Activated naive CD4-positive, alpha-beta T cell treated with anti-CD3 and anti-CD28 coated beads for 36 hours (primary cell): ENCODE data around the gene MBD5. TPM values are rescaled to one million over a fixed set of nuclear protein-coding genes. Genes with fewer than 3 reads are reported as not detected.

Experiments used
- CTCF ChIA-PET: fragments of 350-600 bp; sonication (Branson Sonifier 250); formaldehyde crosslinking; loops from one replicate; lab custom pipeline; 2021; ENCODE audit warnings: antibody characterized with exemption; lab: Charles Lee
- DNase-seq: peaks from one replicate; pipeline ENCODE4 v3.0.0-alpha.2; 2020
- H3K27ac Mint-ChIP-seq: one replicate; pipeline ENCODE4 v1.8.0; 2021; ENCODE audit warnings: mild to moderate bottlenecking, mixed read lengths
- H3K27me3 Mint-ChIP-seq: one replicate; pipeline ENCODE4 v1.8.0; 2021; ENCODE audit warnings: low read depth, mixed read lengths
- H3K36me3 Mint-ChIP-seq: one replicate; pipeline ENCODE4 v1.8.0; 2021; ENCODE audit warnings: low read depth, mixed read lengths
- H3K4me1 Mint-ChIP-seq: one replicate; pipeline ENCODE4 v1.8.0; 2021; ENCODE audit warnings: low read depth, mixed read lengths
- H3K4me3 Mint-ChIP-seq: one replicate; pipeline ENCODE4 v1.8.0; 2021; ENCODE audit warnings: mild to moderate bottlenecking, moderate library complexity, mixed read lengths
- H3K9me3 Mint-ChIP-seq: one replicate; pipeline ENCODE4 v1.8.0; 2021; ENCODE audit warnings: mixed read lengths
- intact Hi-C: fragments of 100-400 bp; cut with micrococcal nuclease; formaldehyde crosslinking; loops from one replicate; pipeline ENCODE4 v1.15.1; 2023
- total RNA-seq, 2 experiments: library from RNA; stranded (reverse); gene quantifications; one replicate each; pipeline ENCODE4 v1.2.3, GENCODE V29; 2021

Gene MBD5
- total RNA-seq, 2 experiments from 2014 or later = 19.6 to 20.2 TPM

DNA sequence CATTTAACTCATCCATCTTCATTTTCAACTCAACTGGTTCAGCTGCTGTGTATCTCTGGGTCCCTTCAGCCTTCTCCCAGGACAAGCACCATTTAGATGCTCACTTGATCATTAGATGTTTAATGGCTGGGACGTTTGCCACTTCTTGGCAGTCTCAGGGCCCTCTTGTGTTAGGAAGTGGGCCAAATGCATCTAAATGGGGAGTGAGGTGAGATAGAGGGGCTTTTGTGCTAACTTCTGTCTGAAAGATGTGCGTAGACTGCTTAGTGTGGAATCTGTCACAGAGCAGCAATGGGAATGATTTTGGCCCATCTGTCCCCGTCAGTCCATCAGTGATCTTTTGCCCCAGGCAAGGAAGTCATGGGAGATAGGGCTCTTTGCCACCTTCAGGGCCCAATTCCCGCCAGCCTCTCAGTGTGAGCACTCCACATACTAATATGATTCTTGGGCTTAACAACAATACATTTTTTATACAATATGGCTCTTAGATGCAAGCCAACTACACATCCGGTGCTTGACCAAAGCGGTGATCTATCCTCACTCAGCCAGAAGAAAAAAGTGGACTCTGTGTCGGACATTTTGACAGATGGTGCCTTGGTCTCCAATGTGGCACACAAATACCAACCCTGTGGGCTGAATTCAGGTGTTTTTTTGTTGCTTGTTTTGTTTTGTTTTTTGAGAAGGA lies 528.0 kb downstream of the MBD5 start:
- Mint-ChIP-seq H3K27me3 (no peaks in the 10 kb centered on the region), H3K36me3 (no peaks in the 10 kb centered on the region), H3K4me3 (no peak overlapping the region), H3K9me3 (no peaks in the 10 kb centered on the region), H3K4me1 (peaks cover 28% of the 10 kb centered on the region), H3K27ac (no peak overlapping the region)
- intact Hi-C loops = no loop called here
- no peak for DNase-seq
- CTCF ChIA-PET = no interaction called here

DNA sequence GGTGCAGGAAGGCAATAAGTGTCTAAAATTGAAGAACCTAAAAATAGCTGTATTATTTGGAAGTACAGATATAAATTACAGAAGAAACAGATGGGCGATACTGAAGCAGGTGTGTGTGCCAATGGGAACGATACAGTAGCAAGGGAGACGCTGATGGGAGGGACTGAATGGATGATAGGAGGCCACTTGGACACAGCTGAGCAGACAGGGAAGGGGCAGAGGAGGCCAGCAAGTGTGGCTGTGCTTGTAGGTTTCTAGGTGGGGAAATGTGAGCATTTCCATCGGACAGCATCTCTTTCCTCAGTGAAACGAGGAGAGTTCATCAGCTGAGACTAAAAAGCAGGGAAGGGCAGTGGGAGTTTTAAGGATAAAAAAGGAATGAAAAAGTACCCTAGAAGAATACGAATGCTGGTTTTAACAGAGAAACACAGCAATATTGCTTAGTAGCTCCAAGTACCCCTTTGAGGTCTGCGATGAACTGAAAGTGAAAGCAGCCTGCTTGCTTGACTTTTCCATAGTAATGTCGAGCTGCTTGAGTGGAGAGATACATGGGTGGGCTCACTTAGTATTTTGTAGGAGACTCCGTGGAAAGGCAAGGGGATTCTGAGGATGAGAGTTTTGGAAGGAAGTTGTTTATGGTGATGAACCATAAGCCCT lies 531.9 kb downstream of the MBD5 start:
- H3K4me3 Mint-ChIP-seq = no peak overlapping the region

DNA sequence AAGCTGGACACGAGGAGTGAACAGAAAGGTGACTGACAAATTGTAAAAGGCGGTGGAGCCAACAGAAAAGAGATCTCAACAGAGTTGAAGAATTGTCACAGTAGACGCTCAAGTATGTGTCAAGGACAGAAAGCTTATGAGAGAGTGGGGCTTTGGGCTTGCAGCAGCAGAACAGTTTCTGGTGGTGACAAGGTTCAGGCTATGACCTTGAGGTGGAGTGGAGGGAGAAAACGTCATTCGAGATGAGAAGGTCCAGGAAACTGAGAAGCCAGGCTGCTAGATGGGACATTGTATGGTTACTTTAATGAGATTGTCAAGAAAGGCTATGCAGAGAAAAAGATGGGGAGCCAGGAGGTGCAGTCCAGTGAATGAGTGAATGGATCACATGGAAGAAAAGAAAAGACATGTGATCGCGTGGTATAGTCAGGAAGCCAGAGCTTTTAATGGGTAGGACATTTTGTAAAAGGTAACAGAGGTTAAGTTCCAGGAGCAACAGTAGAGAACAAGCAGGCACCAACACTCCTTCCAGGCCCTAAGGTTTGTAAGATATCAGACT lies 532.5 kb downstream of the MBD5 start:
- intact Hi-C loops = loop anchor here (1.0 to 2.0 kb wide), 4 partner anchors 25 to 90 kb away; no protein-coding TSS in a partner anchor
- CTCF ChIA-PET = interaction anchor here (1.1 to 1.5 kb wide), 4 partner anchors 7 to 30 kb away, joined by 3 to 6 read pairs (median 4); no protein-coding TSS in a partner anchor
- no peak for DNase-seq
- H3K27ac Mint-ChIP-seq = no peak overlapping the region
- peaks cover 2% of the 10 kb centered on the region for H3K9me3 Mint-ChIP-seq
- H3K36me3 Mint-ChIP-seq = no peaks in the 10 kb centered on the region
- no peaks in the 10 kb centered on the region for H3K4me1 Mint-ChIP-seq
- H3K27me3 Mint-ChIP-seq = no peaks in the 10 kb centered on the region
- no peak overlapping the region for H3K4me3 Mint-ChIP-seq

More for the DNA sequence above, 531.9 kb downstream of the MBD5 start:
- Mint-ChIP-seq H3K27me3 (no peaks in the 10 kb centered on the region), H3K9me3 (no peaks in the 10 kb centered on the region), H3K4me1 (no peaks in the 10 kb centered on the region), H3K36me3 (no peaks in the 10 kb centered on the region), H3K27ac (no peak overlapping the region)
- intact Hi-C loops = loop anchor here (1.0 to 2.0 kb wide), 4 partner anchors 25 to 90 kb away; no protein-coding TSS in a partner anchor
- DNase-seq = peak; percentile 57
- CTCF ChIA-PET = interaction anchor here (1.2 to 1.8 kb wide), 3 partner anchors 9 to 43 kb away, joined by 3 to 6 read pairs (median 6); no protein-coding TSS in a partner anchor

DNA sequence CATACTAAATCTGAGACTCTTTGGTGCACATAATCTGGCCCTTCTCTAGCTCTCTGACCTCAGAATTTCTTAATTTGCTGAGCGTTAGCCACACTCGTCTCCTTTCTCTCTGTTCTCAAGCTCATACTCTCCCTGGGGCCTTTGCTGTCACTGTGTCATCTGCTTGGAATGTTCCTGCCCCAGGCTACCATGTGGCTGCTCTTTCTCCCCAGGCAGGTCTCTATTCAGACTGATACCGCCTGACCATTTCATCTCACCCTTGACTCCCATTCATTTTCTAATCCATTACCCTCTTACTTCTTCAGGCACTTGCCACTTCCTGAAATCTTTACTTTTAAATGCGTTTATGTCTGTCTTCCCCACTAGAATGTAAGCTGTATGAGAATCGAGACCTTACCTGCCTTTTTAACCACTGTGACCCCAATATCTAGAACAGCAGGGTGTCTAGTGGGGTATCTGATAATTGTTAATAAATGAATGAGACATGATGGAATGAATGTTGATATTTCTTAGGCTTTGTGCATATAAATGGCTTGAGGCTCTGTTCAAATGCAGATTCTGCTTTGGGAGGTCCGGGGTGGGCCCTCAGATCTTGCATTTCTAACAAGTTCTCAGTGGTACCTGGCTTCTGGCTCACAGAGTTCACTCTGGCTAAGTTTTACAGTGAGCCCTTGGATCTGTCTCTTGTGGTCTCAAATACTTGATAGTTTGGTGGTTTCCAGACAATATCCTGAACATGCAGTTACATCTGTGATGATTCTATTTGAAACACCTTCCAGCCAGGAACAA lies 533.8 kb downstream of the MBD5 start:
- no peaks in the 10 kb centered on the region for H3K36me3 Mint-ChIP-seq

DNA sequence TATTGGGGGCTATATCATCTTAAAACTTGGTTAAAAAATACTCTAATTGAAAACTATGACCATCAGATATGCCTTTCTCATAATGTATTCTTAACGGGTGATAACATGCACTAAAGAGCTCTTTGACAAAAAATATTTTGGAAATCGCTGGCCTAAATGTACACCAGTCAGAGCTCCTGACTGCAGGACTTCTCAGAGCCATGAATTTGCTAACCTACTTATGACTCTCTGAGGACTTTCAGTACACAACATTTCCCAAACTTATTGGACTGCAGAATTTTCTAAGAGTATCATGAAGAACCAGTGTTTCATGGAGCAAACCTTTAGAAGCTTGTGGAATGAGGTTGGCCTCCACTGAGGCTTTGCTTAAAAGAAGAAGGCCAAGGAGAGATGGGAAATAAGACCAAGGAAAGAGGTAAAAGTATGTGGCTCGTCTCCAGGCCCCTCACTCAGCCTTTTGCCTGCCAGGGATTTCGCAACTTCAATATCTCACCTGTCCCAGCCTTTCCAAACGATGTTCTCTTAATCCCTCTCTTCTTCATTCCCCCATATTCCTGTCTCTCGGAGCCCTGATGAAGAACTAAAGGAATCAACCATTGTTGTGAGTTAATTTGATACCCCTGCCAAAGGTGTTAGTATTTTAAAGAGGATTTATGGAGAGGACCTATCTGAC lies 534.9 kb downstream of the MBD5 start:
- intact Hi-C loops = no loop called here
- H3K27me3 Mint-ChIP-seq = no peaks in the 10 kb centered on the region
- CTCF ChIA-PET = interaction anchor here (0.7 kb wide), 2 partner anchors 19 to 316 kb away, joined by 3 read pairs; no protein-coding TSS in a partner anchor

More for the DNA sequence above, 533.8 kb downstream of the MBD5 start:
- CTCF ChIA-PET = interaction anchor here (0.7 to 1.5 kb wide), 3 partner anchors 9 to 317 kb away, joined by 3 to 6 read pairs (median 3); no protein-coding TSS in a partner anchor
- Mint-ChIP-seq H3K27ac (no peak overlapping the region), H3K4me1 (no peaks in the 10 kb centered on the region), H3K27me3 (no peaks in the 10 kb centered on the region), H3K9me3 (peaks cover 2% of the 10 kb centered on the region), H3K4me3 (no peak overlapping the region)
- intact Hi-C loops = no loop called here
- DNase-seq = no peak

DNA sequence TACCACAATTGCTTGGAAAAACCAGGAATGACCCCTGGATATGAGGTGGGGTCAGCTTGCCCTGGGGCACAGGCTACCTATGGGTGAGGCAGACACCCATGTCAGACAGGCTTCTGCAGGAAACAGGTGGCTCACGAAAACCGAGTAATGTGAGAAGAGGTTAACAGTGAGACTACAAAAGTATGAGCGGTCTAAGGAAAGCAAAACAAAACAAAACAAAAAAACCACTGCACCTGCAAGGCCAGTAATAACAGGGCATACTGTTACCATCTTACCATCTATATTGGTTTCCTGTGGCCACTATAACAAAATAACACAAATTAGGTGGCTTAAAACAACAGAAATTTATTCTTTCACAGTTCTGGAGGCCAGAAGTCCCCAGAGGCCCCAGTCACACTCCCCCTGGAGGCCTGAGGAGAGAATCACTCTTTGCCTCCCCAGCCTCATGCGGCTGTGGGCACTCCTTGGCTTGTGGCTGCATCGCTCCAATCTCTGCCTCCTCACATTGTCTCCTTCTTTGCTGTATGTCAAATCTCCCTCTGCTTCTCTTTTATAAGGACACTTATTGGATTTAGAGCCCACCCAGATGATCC lies 537.0 kb downstream of the MBD5 start:
- no peak for DNase-seq
- no peaks in the 10 kb centered on the region for H3K27me3 Mint-ChIP-seq
- H3K4me1 Mint-ChIP-seq = no peaks in the 10 kb centered on the region
- H3K4me3 Mint-ChIP-seq = no peak overlapping the region
- no peak overlapping the region for H3K27ac Mint-ChIP-seq
- H3K36me3 Mint-ChIP-seq = no peaks in the 10 kb centered on the region
- peaks cover 2% of the 10 kb centered on the region for H3K9me3 Mint-ChIP-seq
- intact Hi-C loops = no loop called here
- CTCF ChIA-PET = no interaction called here

More for the DNA sequence above, 534.9 kb downstream of the MBD5 start:
- Mint-ChIP-seq H3K4me3 (no peak overlapping the region), H3K27ac (no peak overlapping the region), H3K36me3 (no peaks in the 10 kb centered on the region), H3K4me1 (no peaks in the 10 kb centered on the region), H3K9me3 (peaks cover 2% of the 10 kb centered on the region)
- no peak for DNase-seq

DNA sequence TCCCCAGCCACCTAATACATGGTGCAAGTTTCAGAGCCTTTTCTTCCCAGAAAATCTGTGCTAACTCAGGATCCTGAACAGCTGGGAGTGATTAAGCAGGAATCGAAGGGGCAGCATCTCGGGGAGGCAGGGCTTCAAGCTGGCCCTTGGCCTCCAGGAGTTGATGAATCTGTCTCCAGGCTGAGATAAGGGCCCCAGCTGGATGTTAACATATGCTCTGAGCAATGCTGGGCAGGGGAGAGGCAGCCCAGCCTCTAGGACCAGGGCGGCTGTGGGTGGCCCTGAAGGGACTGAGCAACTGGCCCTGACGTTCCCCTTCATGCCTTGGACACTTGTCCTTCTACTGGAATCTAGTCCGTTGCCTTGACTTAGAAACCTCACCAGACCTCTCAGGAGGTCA lies 539.6 kb downstream of the MBD5 start:
- Mint-ChIP-seq H3K27ac (no peak overlapping the region), H3K4me1 (no peaks in the 10 kb centered on the region), H3K36me3 (no peaks in the 10 kb centered on the region), H3K9me3 (peaks cover 2% of the 10 kb centered on the region), H3K4me3 (no peak overlapping the region), H3K27me3 (no peaks in the 10 kb centered on the region)
- intact Hi-C loops = no loop called here
- no peak for DNase-seq
- CTCF ChIA-PET = no interaction called here

DNA sequence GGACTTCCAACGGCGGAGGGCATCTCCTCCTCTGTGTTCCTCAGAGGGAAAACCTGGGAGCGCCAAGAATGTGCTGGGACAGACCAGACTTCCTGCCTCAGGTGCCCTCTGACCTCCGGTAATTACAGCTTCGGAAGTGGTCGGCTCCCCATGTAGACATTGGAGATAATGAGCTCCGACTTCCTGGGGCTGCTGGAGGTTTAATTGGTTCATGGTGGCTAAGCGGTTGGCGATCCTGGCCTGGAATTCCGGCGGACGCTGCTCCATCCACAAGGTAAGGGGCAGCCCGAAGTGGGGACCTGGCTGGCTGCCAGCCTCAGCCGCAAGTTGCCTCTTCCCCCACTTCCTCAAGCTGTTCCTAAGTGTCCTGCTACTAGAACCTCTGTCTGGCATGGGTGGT lies 540.5 kb downstream of the MBD5 start:
- CTCF ChIA-PET = interaction anchor here (1.0 kb wide), 1 partner anchor 8 kb away, joined by 3 read pairs; no protein-coding TSS in a partner anchor
- Mint-ChIP-seq H3K27me3 (no peaks in the 10 kb centered on the region), H3K4me1 (no peaks in the 10 kb centered on the region), H3K36me3 (no peaks in the 10 kb centered on the region), H3K4me3 (no peak overlapping the region), H3K9me3 (peaks cover 2% of the 10 kb centered on the region), H3K27ac (no peak overlapping the region)
- intact Hi-C loops = no loop called here
- no peak for DNase-seq

DNA sequence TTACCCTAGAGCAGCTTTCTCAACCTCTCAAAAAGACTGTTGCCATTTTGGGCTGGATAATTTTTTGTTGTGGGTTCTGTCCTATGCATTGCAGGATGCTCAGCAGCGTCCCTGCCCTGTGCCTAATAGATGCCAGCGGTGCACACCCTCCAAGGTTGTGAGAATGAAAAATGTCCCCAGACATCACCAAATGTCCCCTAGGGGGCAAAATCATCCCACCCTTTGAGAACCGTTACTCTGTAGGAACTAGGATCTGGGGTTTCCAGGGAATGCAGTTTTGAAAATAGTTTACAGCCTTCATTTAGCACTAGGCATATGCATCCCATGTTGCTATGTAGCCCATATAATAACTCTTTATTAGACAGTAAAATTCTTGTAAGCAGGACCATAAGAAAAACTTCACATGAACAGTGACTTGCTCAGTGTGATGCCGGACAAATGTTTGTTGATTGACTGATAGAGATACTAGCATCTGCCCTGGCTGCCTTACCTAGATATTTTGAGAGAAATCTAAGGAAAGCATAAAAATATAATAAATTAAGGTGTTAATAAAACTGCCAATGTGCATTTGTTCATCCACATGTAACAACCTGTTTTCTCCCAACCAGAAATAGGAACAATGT lies 544.5 kb downstream of the MBD5 start:
- Mint-ChIP-seq H3K9me3 (no peaks in the 10 kb centered on the region), H3K4me1 (peaks cover 5% of the 10 kb centered on the region), H3K27me3 (no peaks in the 10 kb centered on the region), H3K36me3 (no peaks in the 10 kb centered on the region), H3K4me3 (no peak overlapping the region), H3K27ac (no peak overlapping the region)
- CTCF ChIA-PET = interaction anchor here (0.6 to 1.1 kb wide), 2 partner anchors 56 to 322 kb away, joined by 3 to 4 read pairs; no protein-coding TSS in a partner anchor
- intact Hi-C loops = loop anchor here (1.0 kb wide), 1 partner anchor 425 kb away; no protein-coding TSS in a partner anchor
- no peak for DNase-seq
